Measurements from ENCODE around the gene KIF12.

The KIF12 gene

GRCh38 chr9:114123031-114123977 lies 24.2 kb upstream of the KIF12 start:
- DNase-seq, result no peak

GRCh38 chr9:114122136-114123027 lies 23.3 kb upstream of the KIF12 start:
- DNase-seq, result no peak

GRCh38 chr9:114121227-114122135 lies 22.4 kb upstream of the KIF12 start:
- DNase-seq, result no peak

- DNase-seq, result no peak
Measured at GRCh38 chr9:114120192-114121014, 21.3 kb upstream of the KIF12 start.

- no peak for DNase-seq
Measured at GRCh38 chr9:114119242-114120191, 20.4 kb upstream of the KIF12 start.

GRCh38 chr9:114117996-114118830 lies 19.1 kb upstream of the KIF12 start:
- DNase-seq, result peak; percentile 56

GRCh38 chr9:114117614-114117995 lies 18.5 kb upstream of the KIF12 start:
- DNase-seq, result no peak

- no peak for DNase-seq
Measured at GRCh38 chr9:114116126-114116747, 17.1 kb upstream of the KIF12 start.

GRCh38 chr9:114115654-114116125 lies 16.6 kb upstream of the KIF12 start:
- no peak for DNase-seq

GRCh38 chr9:114114364-114114763 lies 15.3 kb upstream of the KIF12 start:
- DNase-seq, result no peak

- no peak for DNase-seq
Measured at GRCh38 chr9:114112778-114113584, 13.9 kb upstream of the KIF12 start.

GRCh38 chr9:114112325-114112724 lies 13.2 kb upstream of the KIF12 start:
- no peak for DNase-seq

- DNase-seq, result no peak
Measured at GRCh38 chr9:114110180-114110579, 11.1 kb upstream of the KIF12 start.

GRCh38 chr9:114109124-114109523 lies 10.0 kb upstream of the KIF12 start:
- no peak for DNase-seq

GRCh38 chr9:114108016-114108833 lies 9.1 kb upstream of the KIF12 start:
- peak; percentile 82 for DNase-seq

GRCh38 chr9:114107286-114108001 lies 8.4 kb upstream of the KIF12 start:
- DNase-seq, result no peak

Data from DMS53 (cell line).